ENCODE measurements around the gene FAAP24. TPM values are rescaled to one million over a fixed set of nuclear protein-coding genes. Genes with fewer than 3 reads are reported as not detected.
"Not testable (repeated sequence)": the region's sequence is repeated elsewhere in the genome, so short reads cannot be mapped to it uniquely, and the experiment has no call there.

Gene FAAP24
- total RNA-seq, 4 donors from 2014 or later, result 0.48 to 0.55 TPM; not detected in 2

DNA sequence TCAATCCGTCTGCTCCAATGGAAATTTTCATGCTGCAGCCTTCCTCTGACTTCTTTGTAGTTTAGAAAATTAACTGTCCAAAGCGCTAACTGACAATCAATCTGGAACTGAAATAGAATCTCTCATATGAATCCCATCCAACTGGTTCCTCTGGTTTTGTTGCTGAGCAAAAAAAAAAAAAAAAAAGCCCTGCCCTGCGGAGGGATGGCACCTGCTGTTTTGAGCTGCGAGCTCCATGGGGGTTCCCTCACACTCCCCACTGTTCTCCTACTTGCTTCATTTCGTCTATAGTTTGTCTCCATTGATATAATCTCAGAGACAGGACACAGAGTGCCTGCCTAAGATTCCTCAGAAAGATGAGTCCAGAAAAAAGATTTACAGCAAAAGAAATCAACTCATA lies 33.4 kb downstream of the FAAP24 start:
- Histone ChIP-seq H3K27me3 (no peaks in the 10 kb centered on the region), H3K9me3 (no peaks in the 10 kb centered on the region), H3K4me1 (no peaks in the 10 kb centered on the region), H3K36me3 (peaks cover 0 to 14% (median 0%) of the 10 kb centered on the region in 4 donors), H3K27ac (no peak overlapping the region), H3K4me3 (no peak overlapping the region)
- TF ChIP-seq POLR2AphosphoS5 (IDR thresholded peaks at IDR 0.05), result no peak
- TF ChIP-seq POLR2A (IDR thresholded peaks at IDR 0.05), result no peak
- TF ChIP-seq CTCF (IDR thresholded peaks at IDR 0.05), result no peak
- no peak for TF ChIP-seq EP300 (IDR thresholded peaks at IDR 0.05; ENCODE audit: low read depth)
- 38 to 58% methylated on average over 5 of the region's 5 CpGs for WGBS, 2 donors (ENCODE audit: low coverage in 1 of 2)
- in situ Hi-C loops (cut with MboI; ENCODE audit: low pct_ligation_motif_present in 1 of 4, low pct_unique_long_range_greater_than_20kb in 1 of 4, low sequenced_read_pairs in 3 of 4), result no loop called here
- intact Hi-C loops (cut with DNase I; ENCODE audit: low total_unique reads), result no loop called here
- DNase-seq, result no peak

DNA sequence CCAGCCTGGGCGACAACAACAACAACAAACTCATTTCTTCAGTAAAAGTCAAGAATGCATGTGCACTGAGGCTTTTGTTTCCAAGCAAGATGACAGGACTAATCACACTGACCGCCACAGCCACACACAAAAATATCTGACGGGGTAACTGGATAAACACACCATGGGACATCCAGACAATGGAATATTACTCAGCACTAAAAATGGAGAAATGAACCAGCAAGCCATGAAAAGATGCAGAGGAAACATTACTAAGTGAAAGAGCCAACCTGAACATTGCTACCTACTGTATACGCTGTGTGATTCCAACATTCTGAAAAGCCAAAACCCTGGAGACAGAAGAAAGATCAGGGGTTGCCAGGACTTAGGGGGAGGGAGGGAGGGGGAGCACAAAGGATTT lies 36.7 kb downstream of the FAAP24 start:
- peaks cover 0 to 15% (median 0%) of the 10 kb centered on the region in 4 donors for H3K36me3 ChIP-seq
- no peak overlapping the region for H3K27ac ChIP-seq
- TF ChIP-seq CTCF (IDR thresholded peaks at IDR 0.05) (no peak), POLR2A (IDR thresholded peaks at IDR 0.05) (no peak)
- in situ Hi-C loops (cut with MboI; ENCODE audit: low pct_ligation_motif_present in 1 of 4, low pct_unique_long_range_greater_than_20kb in 1 of 4, low sequenced_read_pairs in 3 of 4), result no loop called here
- intact Hi-C loops (cut with DNase I; ENCODE audit: low total_unique reads), result no loop called here
- no peaks in the 10 kb centered on the region for H3K27me3 ChIP-seq
- no peak overlapping the region for H3K4me3 ChIP-seq
- no peak for DNase-seq
- no peaks in the 10 kb centered on the region for H3K4me1 ChIP-seq
- no peaks in the 10 kb centered on the region for H3K9me3 ChIP-seq
- 94 to 96% methylated on average over 3 to 4 of the region's 4 CpGs for WGBS, 2 donors (ENCODE audit: low coverage in 1 of 2)

DNA sequence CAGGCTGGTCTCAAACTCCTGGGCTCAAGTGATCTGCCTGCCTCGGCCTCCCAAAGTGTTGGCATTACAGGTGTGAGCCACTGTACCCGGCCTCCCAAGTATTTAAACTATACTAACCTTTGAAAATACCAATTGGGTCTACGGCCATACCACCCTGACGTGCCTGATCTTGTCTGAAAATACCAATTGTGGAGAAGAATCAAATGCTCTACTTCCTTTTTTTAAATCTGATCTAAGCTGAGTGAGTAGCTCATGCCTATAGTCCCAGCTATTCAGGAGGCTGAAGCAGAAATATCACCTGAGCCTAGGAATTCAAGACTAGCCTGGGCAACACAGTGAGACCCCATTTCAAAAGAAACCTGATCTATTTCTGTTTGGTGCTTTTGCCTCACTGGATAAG lies 38.8 kb downstream of the FAAP24 start:
- H3K27me3 ChIP-seq; H3K4me1 ChIP-seq; H3K4me3 ChIP-seq; DNase-seq; H3K36me3 ChIP-seq; H3K27ac ChIP-seq; in situ Hi-C loops (cut with MboI; ENCODE audit: low pct_ligation_motif_present in 1 of 4, low pct_unique_long_range_greater_than_20kb in 1 of 4, low sequenced_read_pairs in 3 of 4); H3K9me3 ChIP-seq: not testable (repeated sequence)
- intact Hi-C loops (cut with DNase I; ENCODE audit: low total_unique reads), result loop anchor here (1.0 kb wide), 1 partner anchor 47 kb away; no protein-coding TSS in a partner anchor
- 87% methylated on average over 4 of the region's 4 CpGs; no CpG with 5 or more reads in 1 of the 2 donors for WGBS, 2 donors (ENCODE audit: low coverage in 1 of 2)

DNA sequence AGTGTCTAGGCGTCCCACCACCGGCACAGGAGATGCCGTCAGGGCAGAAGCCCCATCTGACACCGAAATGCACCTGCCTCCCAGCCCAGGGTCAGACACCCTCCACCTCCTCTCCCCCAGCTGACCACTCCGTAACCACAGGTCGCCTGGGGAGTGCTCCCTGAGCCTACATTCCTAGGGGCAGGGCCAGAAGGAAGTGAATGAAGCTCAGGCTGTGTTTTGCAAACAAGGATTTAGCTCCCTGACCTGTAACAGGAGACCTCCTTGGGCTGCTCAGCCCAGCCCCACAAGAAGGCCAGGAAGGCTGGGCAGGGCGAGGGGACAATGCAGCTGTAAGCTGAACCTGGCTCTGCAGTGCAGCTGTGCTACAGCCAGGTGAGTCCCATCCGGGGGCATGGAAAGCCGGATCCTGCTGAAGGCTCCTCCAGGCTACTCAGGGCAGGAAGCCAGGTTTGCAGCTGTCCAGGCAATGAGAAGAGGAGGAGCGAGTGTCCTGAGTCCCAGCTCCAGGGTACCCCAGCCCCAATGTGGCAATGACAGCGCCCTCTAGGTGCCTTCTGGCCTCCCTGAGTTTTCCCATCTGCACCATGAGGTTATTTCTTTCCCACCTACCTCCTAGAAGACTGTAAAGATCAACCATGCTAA lies 50.6 kb downstream of the FAAP24 start:
- Histone ChIP-seq H3K27me3 (no peaks in the 10 kb centered on the region), H3K27ac (no peak overlapping the region), H3K36me3 (no peaks in the 10 kb centered on the region), H3K4me1 (no peaks in the 10 kb centered on the region), H3K4me3 (no peak overlapping the region), H3K9me3 (no peaks in the 10 kb centered on the region)
- DNase-seq, result no peak
- TF ChIP-seq EP300 (IDR thresholded peaks at IDR 0.05; ENCODE audit: low read depth) (no peak), POLR2AphosphoS5 (IDR thresholded peaks at IDR 0.05) (no peak), CTCF (IDR thresholded peaks at IDR 0.05) (no peak), POLR2A (IDR thresholded peaks at IDR 0.05) (no peak)
- in situ Hi-C loops (cut with MboI; ENCODE audit: low pct_ligation_motif_present in 1 of 4, low pct_unique_long_range_greater_than_20kb in 1 of 4, low sequenced_read_pairs in 3 of 4), result no loop called here
- intact Hi-C loops (cut with DNase I; ENCODE audit: low total_unique reads), result no loop called here
- WGBS, 2 donors (ENCODE audit: low coverage in 1 of 2), result 74% methylated on average over 11 of the region's 11 CpGs; no CpG with 5 or more reads in 1 of the 2 donors

DNA sequence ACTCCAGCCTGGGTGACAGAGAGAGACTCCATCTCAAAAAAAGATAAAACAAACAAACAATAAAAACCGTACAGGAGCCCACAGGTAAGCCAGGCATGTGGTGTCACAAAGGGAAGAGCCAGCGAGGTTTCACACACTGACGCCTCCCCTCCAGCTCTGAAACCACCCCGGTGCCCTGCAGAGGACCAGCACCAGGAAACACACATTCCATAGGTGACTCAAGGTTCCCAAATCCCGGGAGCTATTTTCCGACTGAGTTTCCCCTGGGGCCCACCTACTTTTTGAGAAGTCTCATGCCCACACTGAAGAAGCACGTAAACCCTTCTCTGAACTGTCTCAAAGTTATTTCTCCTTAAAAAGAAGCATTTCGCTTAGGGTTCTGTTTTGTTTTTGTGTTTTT lies 52.4 kb downstream of the FAAP24 start:
- Histone ChIP-seq H3K9me3 (no peaks in the 10 kb centered on the region), H3K36me3 (no peaks in the 10 kb centered on the region), H3K27me3 (no peaks in the 10 kb centered on the region), H3K4me3 (no peak overlapping the region), H3K4me1 (no peaks in the 10 kb centered on the region), H3K27ac (no peak overlapping the region)
- DNase-seq, result no peak
- in situ Hi-C loops (cut with MboI; ENCODE audit: low pct_ligation_motif_present in 1 of 4, low pct_unique_long_range_greater_than_20kb in 1 of 4, low sequenced_read_pairs in 3 of 4) (no loop called here), intact Hi-C loops (cut with DNase I; ENCODE audit: low total_unique reads) (no loop called here)
- 83 to 85% methylated on average over 8 of the region's 8 CpGs for WGBS, 2 donors (ENCODE audit: low coverage in 1 of 2)
- no peak for TF ChIP-seq POLR2AphosphoS5 (IDR thresholded peaks at IDR 0.05)
- TF ChIP-seq POLR2A (IDR thresholded peaks at IDR 0.05), result no peak
- no peak for TF ChIP-seq EP300 (IDR thresholded peaks at IDR 0.05; ENCODE audit: low read depth)
- no peak for TF ChIP-seq CTCF (IDR thresholded peaks at IDR 0.05)

DNA sequence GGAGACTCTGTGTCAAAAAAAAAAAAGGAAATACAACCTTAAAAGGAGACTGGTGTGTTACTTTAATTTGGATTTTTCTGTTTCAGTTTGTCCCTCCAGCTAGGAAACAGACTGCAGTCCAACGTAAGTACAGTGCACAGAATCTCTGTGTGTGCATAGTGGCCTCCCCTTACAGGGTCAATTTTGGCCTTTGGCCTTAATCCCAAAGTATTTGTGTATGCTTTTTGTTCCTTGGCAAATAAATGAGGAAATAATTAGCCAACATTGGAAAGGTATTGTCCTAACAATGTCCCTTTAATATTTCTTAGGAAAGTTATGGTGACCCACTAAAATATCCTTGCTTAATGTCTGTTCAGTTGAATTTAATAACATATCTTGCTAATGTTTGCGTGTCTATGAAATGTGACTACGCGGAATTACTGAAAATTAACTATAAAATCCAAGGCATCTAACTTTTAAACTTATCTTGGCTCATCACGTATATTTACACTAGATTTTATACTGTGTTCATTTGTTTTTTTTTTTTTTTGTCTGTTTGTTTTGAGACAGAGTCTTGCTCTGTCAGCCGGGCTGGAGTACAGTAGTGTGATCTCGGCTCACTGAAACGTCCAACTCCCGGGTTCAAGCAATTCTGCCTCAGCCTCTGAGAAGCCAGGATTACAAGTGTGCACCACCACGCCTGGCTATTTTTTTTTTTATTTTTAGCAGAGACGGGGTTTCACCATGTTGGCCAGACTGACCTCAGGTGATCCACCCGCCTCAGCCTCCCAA lies 53.6 kb downstream of the FAAP24 start:
- H3K4me1 ChIP-seq; intact Hi-C loops (cut with DNase I; ENCODE audit: low total_unique reads); H3K4me3 ChIP-seq; in situ Hi-C loops (cut with MboI; ENCODE audit: low pct_ligation_motif_present in 1 of 4, low pct_unique_long_range_greater_than_20kb in 1 of 4, low sequenced_read_pairs in 3 of 4); H3K36me3 ChIP-seq; H3K27ac ChIP-seq; H3K9me3 ChIP-seq; H3K27me3 ChIP-seq; DNase-seq: not testable (repeated sequence)
- WGBS, 2 donors (ENCODE audit: low coverage in 1 of 2), result 39 to 66% methylated on average over 7 to 12 of the region's 12 CpGs

Data from transverse colon (tissue), 4 donors.